Measurements from ENCODE around the gene ANKMY1.
A peak's percentile ranks its signal among the peaks of the same experiment; 100 is the strongest.

Gene ANKMY1

DNA sequence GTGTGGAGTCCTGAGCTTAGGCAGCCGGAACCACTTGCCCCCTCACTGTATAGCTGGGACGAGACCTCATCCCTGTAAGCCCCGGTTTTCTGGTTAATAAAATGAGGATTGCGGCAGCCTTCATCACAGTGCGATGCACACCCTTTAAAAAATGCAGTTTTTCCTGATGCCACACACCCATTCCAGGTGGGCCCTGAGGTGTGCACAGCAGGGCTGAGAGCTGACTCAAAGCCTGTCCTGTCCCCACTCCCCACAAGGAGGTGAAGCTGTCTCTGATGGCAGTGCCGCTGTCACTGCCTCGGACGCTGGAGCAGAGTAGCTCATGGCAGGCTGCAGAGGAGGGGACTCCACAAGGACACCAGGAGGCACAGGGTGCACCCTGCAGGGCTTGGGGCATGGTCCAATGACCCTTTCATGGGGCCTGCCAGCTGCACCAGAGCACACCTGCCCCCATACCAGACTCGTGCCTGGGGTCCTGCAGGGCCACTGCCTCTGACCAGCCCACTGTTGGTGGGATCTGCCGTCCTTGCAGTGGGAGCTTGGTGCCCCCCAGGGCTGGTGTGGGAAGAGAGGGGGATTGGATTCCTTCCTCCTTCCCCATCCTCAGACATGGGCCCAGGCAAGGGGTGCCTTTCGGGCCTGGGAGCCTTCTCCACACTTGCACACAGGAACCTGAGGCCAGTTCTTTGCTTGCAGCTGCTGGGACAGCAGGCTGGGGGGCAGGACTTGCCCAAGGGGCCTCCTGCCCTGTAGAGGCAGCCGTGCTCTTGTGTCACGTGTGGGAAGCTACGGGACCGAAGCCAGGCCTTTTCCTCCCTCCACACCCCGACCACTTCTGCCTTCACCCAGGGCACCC lies 99.5 kb downstream of the ANKMY1 start:
- Histone ChIP-seq H3K9ac (ENCODE audit: low read length) (no peak overlapping the region), H3K4me3 (ENCODE audit: low read length) (no peak overlapping the region)

DNA sequence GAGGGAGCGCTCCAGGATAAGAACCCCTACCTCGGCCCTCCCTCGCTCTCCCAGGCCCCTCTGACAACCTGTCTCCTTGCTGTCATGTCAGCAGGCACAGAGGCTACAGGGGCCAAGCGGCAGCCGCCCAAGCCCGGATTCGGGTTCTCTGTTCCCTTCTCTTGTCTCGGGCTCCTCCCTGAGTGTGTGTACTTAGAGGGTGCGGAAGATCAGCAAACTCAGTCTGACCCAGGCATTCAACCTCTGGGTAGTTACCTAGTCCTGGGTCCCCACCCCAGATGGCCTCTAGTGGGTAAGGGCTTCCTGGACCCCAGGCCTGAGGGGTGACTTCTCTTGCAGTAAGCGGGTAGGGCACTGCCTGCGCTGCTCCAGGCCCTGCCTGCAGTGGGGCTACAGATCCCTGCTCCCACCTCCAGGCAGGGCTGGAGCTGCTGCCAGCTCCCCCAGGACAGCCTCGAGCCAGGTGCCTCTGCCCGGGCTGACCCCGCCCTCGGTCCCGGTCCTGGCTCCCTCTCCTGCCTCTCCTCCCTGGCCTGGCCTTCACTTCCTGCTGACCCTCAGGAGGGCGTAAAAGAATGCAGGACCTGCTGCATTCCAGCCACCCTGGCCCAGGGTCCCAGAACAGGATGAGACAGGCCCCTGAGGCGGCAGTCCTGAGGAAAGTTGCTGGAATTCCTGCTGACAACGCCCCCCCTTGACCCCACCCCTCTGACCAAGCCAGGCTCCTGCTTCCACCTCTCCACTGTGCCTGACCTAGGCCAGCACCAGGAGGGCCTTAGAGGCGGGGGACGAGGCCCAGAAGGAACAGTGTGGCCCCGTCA lies 100.4 kb downstream of the ANKMY1 start:
- Histone ChIP-seq H3K4me3 (ENCODE audit: low read length) (no peak overlapping the region), H3K36me3 (ENCODE audit: control insufficient read depth, low read depth, low read length) (no peaks in the 10 kb centered on the region), H3K9me3 (ENCODE audit: control insufficient read depth, low read depth, low read length) (no peaks in the 10 kb centered on the region), H3K27me3 (ENCODE audit: control insufficient read depth, insufficient read depth, low read length) (peaks cover 32% of the 10 kb centered on the region), H3K4me1 (ENCODE audit: control insufficient read depth, low read depth, low read length) (peaks cover 37% of the 10 kb centered on the region), H3K27ac (ENCODE audit: low read length) (no peak overlapping the region), H3K9ac (ENCODE audit: low read length) (no peak overlapping the region)

More for the DNA sequence above, 99.5 kb downstream of the ANKMY1 start:
- Histone ChIP-seq H3K4me1 (ENCODE audit: control insufficient read depth, low read depth, low read length) (peaks cover 37% of the 10 kb centered on the region), H3K27ac (ENCODE audit: low read length) (no peak overlapping the region), H3K27me3 (ENCODE audit: control insufficient read depth, insufficient read depth, low read length) (peaks cover 32% of the 10 kb centered on the region), H3K9me3 (ENCODE audit: control insufficient read depth, low read depth, low read length) (no peaks in the 10 kb centered on the region), H3K36me3 (ENCODE audit: control insufficient read depth, low read depth, low read length) (no peaks in the 10 kb centered on the region)

DNA sequence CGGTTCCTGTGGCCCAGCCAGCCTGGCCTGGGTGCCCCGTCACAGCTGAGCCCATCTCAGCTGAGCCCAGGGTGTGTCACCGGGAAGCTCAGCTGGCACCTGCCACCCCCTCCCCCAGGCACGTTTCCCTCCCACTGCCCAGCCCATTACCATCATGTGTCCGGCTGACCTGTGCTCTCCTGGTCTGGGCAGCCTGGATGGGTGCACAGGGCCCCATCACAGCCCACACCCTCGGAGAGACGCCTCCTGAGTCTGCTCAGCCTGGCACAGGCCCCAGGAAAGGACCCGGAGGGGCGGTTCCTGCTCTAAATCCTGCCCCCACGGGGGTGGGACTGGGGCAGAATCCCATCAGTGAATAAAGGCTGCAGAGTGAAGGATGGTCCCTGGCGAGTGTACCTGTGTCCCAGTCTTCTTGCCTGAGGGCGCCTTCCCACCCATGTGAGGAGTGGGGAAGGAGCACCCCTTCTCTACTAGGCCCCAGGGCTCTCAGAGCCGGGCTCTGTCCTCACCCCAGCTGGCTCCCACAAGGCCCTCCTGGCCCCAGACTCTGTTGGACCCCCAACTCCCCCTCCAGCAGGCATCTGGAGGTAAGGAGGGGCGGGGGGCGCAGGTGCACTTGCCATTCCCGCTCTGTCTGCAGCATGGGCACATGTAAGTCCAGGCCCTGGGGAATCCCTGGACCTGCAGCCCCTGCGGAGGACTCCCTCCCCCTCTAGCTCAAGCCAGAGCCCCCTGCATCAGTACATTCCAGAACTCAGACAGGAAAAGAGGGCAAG lies 101.2 kb downstream of the ANKMY1 start:
- Histone ChIP-seq H3K9me3 (ENCODE audit: control insufficient read depth, low read depth, low read length) (no peaks in the 10 kb centered on the region), H3K27ac (ENCODE audit: low read length) (no peak overlapping the region), H3K36me3 (ENCODE audit: control insufficient read depth, low read depth, low read length) (no peaks in the 10 kb centered on the region), H3K4me1 (ENCODE audit: control insufficient read depth, low read depth, low read length) (peaks cover 41% of the 10 kb centered on the region), H3K4me3 (ENCODE audit: low read length) (no peak overlapping the region), H3K27me3 (ENCODE audit: control insufficient read depth, insufficient read depth, low read length) (peaks cover 32% of the 10 kb centered on the region), H3K9ac (ENCODE audit: low read length) (no peak overlapping the region)

DNA sequence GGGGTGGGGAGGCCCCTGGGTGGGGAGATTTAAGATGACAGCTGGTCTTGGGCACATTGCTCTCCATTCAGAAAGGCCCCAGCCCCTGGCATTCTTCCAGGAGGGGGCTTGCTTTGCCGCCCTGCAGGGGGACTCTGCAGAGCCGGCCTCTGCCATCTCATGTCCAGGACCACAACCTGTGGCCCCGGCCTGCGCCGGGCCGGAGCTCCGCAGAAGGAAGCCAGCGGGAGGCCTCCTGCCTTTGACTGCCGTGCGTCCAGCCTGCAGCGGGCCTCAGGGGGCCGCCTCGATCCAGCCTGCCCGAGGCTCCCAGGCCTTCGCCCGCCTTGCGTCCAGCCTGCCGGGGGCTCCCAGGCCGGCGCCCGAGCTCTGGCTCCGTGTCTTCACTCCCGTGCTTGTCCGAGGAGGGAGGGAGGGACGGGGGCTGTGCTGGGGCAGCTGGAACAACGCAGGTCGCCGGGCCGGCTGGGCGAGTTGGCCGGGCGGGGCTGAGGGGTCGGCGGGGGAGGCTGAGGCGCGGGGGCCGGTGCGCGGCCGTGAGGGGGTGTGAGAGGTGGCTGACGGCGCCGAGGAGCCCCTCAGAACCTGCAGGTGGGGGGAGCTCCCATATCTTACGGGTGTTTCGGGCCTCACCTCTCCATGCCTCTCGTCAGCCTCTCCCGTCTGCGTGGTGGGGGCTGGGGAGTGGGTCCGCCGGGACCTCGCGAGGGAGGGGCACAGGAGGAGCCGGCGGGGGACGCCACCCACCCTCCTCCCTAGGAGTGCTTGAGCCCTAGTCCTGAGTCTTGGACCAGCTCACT lies 101.9 kb downstream of the ANKMY1 start:
- Histone ChIP-seq H3K27ac (ENCODE audit: low read length) (no peak overlapping the region), H3K9me3 (ENCODE audit: control insufficient read depth, low read depth, low read length) (no peaks in the 10 kb centered on the region), H3K27me3 (ENCODE audit: control insufficient read depth, insufficient read depth, low read length) (peaks cover 38% of the 10 kb centered on the region), H3K4me3 (ENCODE audit: low read length) (peak overlapping the region; percentile 40), H3K4me1 (ENCODE audit: control insufficient read depth, low read depth, low read length) (peaks cover 41% of the 10 kb centered on the region), H3K9ac (ENCODE audit: low read length) (no peak overlapping the region), H3K36me3 (ENCODE audit: control insufficient read depth, low read depth, low read length) (no peaks in the 10 kb centered on the region)

DNA sequence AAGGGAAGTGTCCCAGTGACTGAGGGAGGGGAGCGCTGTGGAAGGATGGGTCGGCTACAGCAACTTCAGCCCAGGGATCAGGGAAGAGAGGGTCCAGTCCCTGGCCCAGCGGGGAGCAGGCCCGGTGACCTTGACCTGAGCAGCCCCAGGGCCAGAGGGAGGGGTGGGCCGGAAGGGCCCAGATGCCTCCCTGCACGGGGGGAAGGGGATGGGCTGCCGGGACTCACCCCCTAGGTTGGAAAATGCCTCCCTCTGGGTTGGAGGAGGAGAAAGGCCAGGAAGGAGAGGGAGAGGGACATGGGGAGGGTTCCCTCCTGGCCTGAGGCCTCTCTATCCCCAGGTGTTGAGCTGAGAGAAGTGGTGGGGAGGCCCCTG lies 102.5 kb downstream of the ANKMY1 start:
- H3K27me3 ChIP-seq (ENCODE audit: control insufficient read depth, insufficient read depth, low read length), result peaks cover 38% of the 10 kb centered on the region
- H3K4me1 ChIP-seq (ENCODE audit: control insufficient read depth, low read depth, low read length), result peaks cover 46% of the 10 kb centered on the region
- H3K36me3 ChIP-seq (ENCODE audit: control insufficient read depth, low read depth, low read length), result no peaks in the 10 kb centered on the region
- no peaks in the 10 kb centered on the region for H3K9me3 ChIP-seq (ENCODE audit: control insufficient read depth, low read depth, low read length)
- H3K27ac ChIP-seq (ENCODE audit: low read length), result no peak overlapping the region
- H3K9ac ChIP-seq (ENCODE audit: low read length), result no peak overlapping the region
- peak overlapping the region; percentile 40 for H3K4me3 ChIP-seq (ENCODE audit: low read length)

DNA sequence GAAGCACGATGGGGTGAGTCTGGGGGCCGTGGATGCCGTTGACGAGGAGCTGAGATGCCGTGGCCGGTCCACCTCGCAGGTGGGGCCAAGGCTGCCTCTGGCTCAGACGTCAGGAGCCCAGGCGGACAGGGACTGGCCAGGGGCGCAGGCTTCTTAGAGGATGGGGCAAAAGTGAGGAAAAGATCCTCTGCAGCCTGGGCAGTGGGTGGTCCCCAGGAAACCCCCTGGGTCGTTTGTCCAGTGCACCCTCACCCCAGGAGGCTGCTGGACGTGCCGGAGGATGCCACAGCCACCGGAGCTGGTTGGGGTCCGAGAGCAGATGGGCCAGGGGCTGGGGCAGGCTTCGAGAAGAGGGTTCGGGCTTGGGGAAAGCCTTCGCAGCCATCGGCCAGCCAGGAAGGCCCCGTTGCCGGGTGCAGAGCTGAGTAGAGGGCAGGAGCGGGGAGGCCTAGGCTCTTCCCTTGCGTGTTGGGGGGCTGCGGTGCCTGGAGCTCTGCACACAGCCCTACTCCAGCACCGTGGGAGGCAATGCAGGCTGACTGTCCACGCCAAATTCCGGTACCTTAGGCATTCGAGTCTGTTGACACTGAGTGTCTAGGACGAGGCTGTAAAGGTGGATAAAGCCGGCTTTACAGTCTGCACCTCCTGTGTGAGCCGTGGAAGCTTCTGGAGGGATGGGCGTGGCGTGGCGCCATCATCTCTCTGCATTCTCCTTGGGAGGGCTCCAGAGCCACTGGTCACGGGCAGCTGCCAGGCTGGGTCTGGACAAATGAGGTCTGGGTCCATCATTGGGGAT lies 103.5 kb downstream of the ANKMY1 start:
- no peaks in the 10 kb centered on the region for H3K36me3 ChIP-seq (ENCODE audit: control insufficient read depth, low read depth, low read length)
- H3K4me1 ChIP-seq (ENCODE audit: control insufficient read depth, low read depth, low read length), result peaks cover 52% of the 10 kb centered on the region
- peak overlapping the region; percentile 35 for H3K4me3 ChIP-seq (ENCODE audit: low read length)
- no peak overlapping the region for H3K27ac ChIP-seq (ENCODE audit: low read length)
- H3K27me3 ChIP-seq (ENCODE audit: control insufficient read depth, insufficient read depth, low read length), result peaks cover 38% of the 10 kb centered on the region
- H3K9me3 ChIP-seq (ENCODE audit: control insufficient read depth, low read depth, low read length), result no peaks in the 10 kb centered on the region
- no peak overlapping the region for H3K9ac ChIP-seq (ENCODE audit: low read length)

DNA sequence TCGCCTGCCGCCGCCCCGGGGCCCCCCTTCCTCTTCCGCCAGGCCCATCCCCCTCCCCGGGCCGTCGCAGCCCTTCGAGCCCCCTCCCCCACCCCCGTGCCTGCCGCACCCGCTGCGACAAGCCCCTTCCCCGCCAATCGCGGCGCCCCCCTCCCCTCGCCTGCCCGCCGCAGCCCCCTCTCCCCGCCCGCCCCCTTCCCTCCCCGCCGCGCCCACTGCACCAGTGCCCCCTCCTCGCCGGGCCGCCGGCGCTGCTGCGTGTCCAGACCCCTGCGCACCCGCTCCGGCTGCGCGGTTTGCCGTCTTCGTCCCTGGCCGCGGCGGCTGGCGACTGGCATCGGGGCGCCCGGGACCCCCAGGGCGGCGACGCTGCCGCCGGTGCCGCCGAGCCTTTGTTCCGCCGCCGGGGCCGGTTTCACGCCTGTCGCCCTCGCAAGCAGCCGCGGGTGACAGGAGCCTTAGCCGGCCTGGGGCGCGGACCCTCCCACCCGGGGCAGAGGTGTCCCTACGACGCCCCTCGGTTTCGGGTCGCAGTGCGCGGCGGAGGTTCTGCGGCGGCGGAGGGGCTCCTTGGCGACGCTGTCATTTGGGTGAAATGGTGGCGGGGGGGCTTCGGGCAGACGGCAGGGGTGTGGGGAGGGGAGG lies 104.2 kb downstream of the ANKMY1 start:
- no peaks in the 10 kb centered on the region for H3K36me3 ChIP-seq (ENCODE audit: control insufficient read depth, low read depth, low read length)
- H3K9me3 ChIP-seq (ENCODE audit: control insufficient read depth, low read depth, low read length), result no peaks in the 10 kb centered on the region
- peak overlapping the region; percentile 35 for H3K4me3 ChIP-seq (ENCODE audit: low read length)
- H3K27ac ChIP-seq (ENCODE audit: low read length), result no peak overlapping the region
- peaks cover 38% of the 10 kb centered on the region for H3K27me3 ChIP-seq (ENCODE audit: control insufficient read depth, insufficient read depth, low read length)
- H3K9ac ChIP-seq (ENCODE audit: low read length), result no peak overlapping the region
- H3K4me1 ChIP-seq (ENCODE audit: control insufficient read depth, low read depth, low read length), result peaks cover 52% of the 10 kb centered on the region

DNA sequence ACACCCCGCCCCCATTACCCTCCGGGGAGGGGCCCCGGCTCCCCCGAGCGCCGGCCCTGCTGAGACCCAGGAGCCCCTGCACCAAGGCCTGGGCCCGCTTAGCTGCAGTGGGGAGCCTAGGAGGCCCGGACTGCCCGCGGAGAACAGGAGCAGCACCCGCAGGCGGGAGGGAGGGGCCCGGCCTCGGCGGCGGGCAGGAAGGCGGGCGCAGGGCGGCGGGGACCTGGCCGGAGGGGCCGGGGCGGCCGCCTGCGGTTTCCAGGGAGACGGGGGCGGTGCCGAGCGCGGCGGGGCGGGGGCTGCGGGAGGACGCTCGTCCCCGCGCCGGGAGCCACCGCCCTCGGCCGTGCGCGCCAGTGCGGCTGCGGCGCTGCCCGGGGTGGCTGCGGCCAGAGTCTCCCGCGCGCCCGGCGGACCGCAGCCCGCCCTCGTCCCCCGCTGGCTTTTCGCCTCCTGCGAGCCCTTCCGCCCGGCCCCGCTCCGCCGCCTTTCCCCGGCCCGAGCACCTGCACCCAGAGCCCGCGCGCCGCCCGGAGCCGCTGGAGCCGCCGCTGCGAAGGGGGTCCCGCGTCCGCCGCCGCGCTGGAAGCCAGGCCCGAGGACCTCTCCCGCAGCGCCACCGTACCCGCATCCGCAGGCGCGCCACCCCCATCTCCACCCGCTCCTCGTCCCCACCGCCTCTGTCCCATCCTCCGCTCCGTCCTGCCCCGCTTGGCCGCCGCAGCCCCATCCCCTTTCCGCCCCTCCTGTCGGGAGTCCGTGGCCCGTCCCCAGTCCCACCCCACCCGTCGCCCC lies 105.1 kb downstream of the ANKMY1 start:
- Histone ChIP-seq H3K27ac (ENCODE audit: low read length) (no peak overlapping the region), H3K9me3 (ENCODE audit: control insufficient read depth, low read depth, low read length) (no peaks in the 10 kb centered on the region), H3K36me3 (ENCODE audit: control insufficient read depth, low read depth, low read length) (no peaks in the 10 kb centered on the region), H3K27me3 (ENCODE audit: control insufficient read depth, insufficient read depth, low read length) (peaks cover 38% of the 10 kb centered on the region), H3K4me1 (ENCODE audit: control insufficient read depth, low read depth, low read length) (peaks cover 44% of the 10 kb centered on the region), H3K4me3 (ENCODE audit: low read length) (peak overlapping the region; percentile 50), H3K9ac (ENCODE audit: low read length) (no peak overlapping the region)

DNA sequence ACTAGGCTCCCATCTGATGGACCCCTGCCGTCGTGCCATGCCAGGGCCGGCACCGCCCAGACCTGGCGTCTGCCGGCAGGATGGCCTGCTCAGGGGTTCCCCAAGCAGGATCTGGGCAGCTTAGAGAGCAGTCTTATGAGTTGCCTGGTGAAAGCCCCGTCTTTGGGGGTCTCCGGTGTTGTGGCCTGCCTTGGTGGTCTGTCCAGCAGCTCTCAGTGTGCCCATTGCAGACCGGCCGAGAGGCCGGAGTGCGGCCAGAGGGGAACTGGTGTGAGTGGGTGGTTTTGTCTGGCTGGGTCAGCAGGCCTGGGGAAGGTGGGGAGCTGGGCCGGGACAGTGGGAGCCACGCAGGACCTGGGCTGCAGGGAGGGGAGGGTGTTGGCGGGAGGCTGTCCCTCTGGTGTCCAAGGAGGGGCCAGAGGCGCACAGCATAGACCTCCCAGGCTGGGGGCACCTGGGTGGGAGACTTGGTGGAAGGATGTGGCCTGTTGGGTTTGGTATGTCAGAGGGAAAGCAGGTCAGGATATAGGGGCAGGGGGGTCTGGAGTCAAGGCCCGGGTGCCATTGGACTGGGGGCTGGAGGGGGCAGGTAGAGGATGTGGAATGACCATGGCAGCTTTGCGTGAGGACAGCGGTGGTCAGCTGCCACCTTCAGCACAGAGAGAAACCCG lies 105.9 kb downstream of the ANKMY1 start:
- Histone ChIP-seq H3K4me1 (ENCODE audit: control insufficient read depth, low read depth, low read length) (peaks cover 37% of the 10 kb centered on the region), H3K9ac (ENCODE audit: low read length) (no peak overlapping the region), H3K36me3 (ENCODE audit: control insufficient read depth, low read depth, low read length) (no peaks in the 10 kb centered on the region), H3K4me3 (ENCODE audit: low read length) (peak overlapping the region; percentile 40), H3K9me3 (ENCODE audit: control insufficient read depth, low read depth, low read length) (no peaks in the 10 kb centered on the region), H3K27me3 (ENCODE audit: control insufficient read depth, insufficient read depth, low read length) (peaks cover 38% of the 10 kb centered on the region), H3K27ac (ENCODE audit: low read length) (no peak overlapping the region)
